ENCODE data around the gene NKAIN2. TPM values are rescaled to one million over a fixed set of nuclear protein-coding genes. Genes with fewer than 3 reads are reported as not detected.

The NKAIN2 gene
- polyA plus RNA-seq, 1 donor (not counting 4 experiments of a cell fraction or from before 2014, with no cell fraction given): 0.13 TPM

DNA sequence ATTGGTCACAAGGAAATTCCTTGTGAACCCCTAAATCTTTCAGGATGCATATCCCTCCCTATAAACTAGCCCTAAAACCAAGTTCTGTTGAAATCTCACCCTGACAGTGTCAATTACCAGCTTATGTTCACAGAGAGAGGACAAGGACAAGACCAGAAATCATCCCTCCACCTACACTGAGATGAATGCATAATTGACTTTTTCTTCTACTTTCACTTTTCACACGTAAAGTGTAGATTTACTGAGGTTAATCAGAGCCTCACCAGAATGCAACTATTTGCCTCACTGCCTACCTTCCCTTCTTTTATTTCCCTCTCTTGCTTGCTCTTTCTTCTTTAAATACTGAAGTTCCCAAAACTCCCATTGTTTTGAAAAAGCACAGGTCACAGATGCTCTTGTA, 15.3 kb upstream of the NKAIN2 start:
- dilution Hi-C loops (cut with MboI; ENCODE audit: extremely low pct_ligation_motif_present, low sequenced_read_pairs): loop anchor here (25.0 kb wide), 1 partner anchor 174 kb away; no protein-coding TSS in a partner anchor
- H3K79me2 ChIP-seq (ENCODE audit: control insufficient read depth, insufficient read depth, low read length): no peaks in the 10 kb centered on the region
- no peak overlapping the region for H3K9ac ChIP-seq (ENCODE audit: control insufficient read depth, extremely low read depth, insufficient read depth, low read length)
- DNase-seq (ENCODE audit: low read depth, low spot score): no peak
- peaks cover 5% of the 10 kb centered on the region for H3K27me3 ChIP-seq (ENCODE audit: control insufficient read depth, extremely low read depth, insufficient read depth, low read length)
- TF ChIP-seq EZH2 (IDR thresholded peaks at IDR 0.05; ENCODE audit: low read length) (no peak), CTCF (optimal IDR thresholded peaks at IDR 0.05 in 1 of 3, IDR thresholded peaks at IDR 0.05 in 1 of 3, conservative IDR thresholded peaks at IDR 0.05 in 1 of 3; ENCODE audit: extremely low read depth in 1 of 3, insufficient read depth in 2 of 3, low read length in 3 of 3) (no peak)
- H3K27ac ChIP-seq (ENCODE audit: control insufficient read depth, insufficient read depth, low read length): no peak overlapping the region
- no peaks in the 10 kb centered on the region for H4K20me1 ChIP-seq (ENCODE audit: control insufficient read depth, extremely low read depth, insufficient read depth, low read length)
- no peak overlapping the region for H3K4me2 ChIP-seq (ENCODE audit: control insufficient read depth, extremely low read depth, insufficient read depth, low read depth, low read length)
- no peak overlapping the region for H2AFZ ChIP-seq (ENCODE audit: control insufficient read depth, low read length)
- no peaks in the 10 kb centered on the region for H3K4me1 ChIP-seq (ENCODE audit: control insufficient read depth, extremely low read depth, insufficient read depth, low read length)
- H3K9me1 ChIP-seq (ENCODE audit: control insufficient read depth, extremely low read depth, insufficient read depth, low read length): no peaks in the 10 kb centered on the region
- no peaks in the 10 kb centered on the region for H3K9me3 ChIP-seq (ENCODE audit: control insufficient read depth, low read depth, low read length)
- no peak for FAIRE-seq
- no peaks in the 10 kb centered on the region for H3K36me3 ChIP-seq (ENCODE audit: control insufficient read depth in 2 of 2, extremely low read depth in 1 of 2, insufficient read depth in 2 of 2, low read length in 2 of 2)
- no peak overlapping the region for H3K4me3 ChIP-seq (ENCODE audit: control insufficient read depth in 2 of 3, extremely low read depth in 1 of 3, insufficient read depth in 2 of 3, low read depth in 1 of 3, low read length in 3 of 3)

DNA sequence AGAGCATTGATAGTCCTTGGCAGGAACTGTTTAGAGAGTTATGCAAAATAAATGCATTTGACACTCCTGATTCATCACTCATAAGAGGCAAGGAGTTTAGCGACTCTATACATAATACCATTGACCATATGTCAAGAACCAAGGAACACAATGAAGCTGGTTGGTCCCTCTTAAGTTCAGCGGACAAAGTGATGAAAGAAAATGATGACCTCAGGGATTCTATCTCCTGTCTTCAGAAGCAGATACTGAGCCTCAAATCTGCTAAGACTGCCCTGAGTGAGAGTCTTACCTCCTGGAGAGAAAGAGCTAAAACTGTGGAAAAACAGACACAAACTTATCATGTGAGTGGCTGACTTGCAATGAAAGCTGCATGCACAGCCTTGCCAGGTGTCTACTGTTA, 9.5 kb upstream of the NKAIN2 start:
- H3K4me1 ChIP-seq (ENCODE audit: control insufficient read depth, extremely low read depth, insufficient read depth, low read length): no peaks in the 10 kb centered on the region
- TF ChIP-seq CTCF (optimal IDR thresholded peaks at IDR 0.05 in 1 of 3, IDR thresholded peaks at IDR 0.05 in 1 of 3, conservative IDR thresholded peaks at IDR 0.05 in 1 of 3; ENCODE audit: extremely low read depth in 1 of 3, insufficient read depth in 2 of 3, low read length in 3 of 3): no peak
- TF ChIP-seq EZH2 (IDR thresholded peaks at IDR 0.05; ENCODE audit: low read length): no peak
- no peak overlapping the region for H3K27ac ChIP-seq (ENCODE audit: control insufficient read depth, insufficient read depth, low read length)
- no peak overlapping the region for H3K4me2 ChIP-seq (ENCODE audit: control insufficient read depth, extremely low read depth, insufficient read depth, low read depth, low read length)
- FAIRE-seq: no peak
- H4K20me1 ChIP-seq (ENCODE audit: control insufficient read depth, extremely low read depth, insufficient read depth, low read length): no peaks in the 10 kb centered on the region
- H3K9me1 ChIP-seq (ENCODE audit: control insufficient read depth, extremely low read depth, insufficient read depth, low read length): no peaks in the 10 kb centered on the region
- H3K9ac ChIP-seq (ENCODE audit: control insufficient read depth, extremely low read depth, insufficient read depth, low read length): no peak overlapping the region
- no peak overlapping the region for H2AFZ ChIP-seq (ENCODE audit: control insufficient read depth, low read length)
- H3K79me2 ChIP-seq (ENCODE audit: control insufficient read depth, insufficient read depth, low read length): no peaks in the 10 kb centered on the region
- no peak overlapping the region for H3K4me3 ChIP-seq (ENCODE audit: control insufficient read depth in 2 of 3, extremely low read depth in 1 of 3, insufficient read depth in 2 of 3, low read depth in 1 of 3, low read length in 3 of 3)
- H3K36me3 ChIP-seq (ENCODE audit: control insufficient read depth in 2 of 2, extremely low read depth in 1 of 2, insufficient read depth in 2 of 2, low read length in 2 of 2): no peaks in the 10 kb centered on the region
- peaks cover 5% of the 10 kb centered on the region for H3K27me3 ChIP-seq (ENCODE audit: control insufficient read depth, extremely low read depth, insufficient read depth, low read length)
- DNase-seq (ENCODE audit: low read depth, low spot score): no peak
- no peaks in the 10 kb centered on the region for H3K9me3 ChIP-seq (ENCODE audit: control insufficient read depth, low read depth, low read length)
- dilution Hi-C loops (cut with MboI; ENCODE audit: extremely low pct_ligation_motif_present, low sequenced_read_pairs): loop anchor here (25.0 kb wide), 1 partner anchor 168 kb away; no protein-coding TSS in a partner anchor
